SIG-M5 treated with dmso at 0.1 percent for 504 hours (cell line): ENCODE measurements around the gene PHF21A.

Source experiments
- DNase-seq: peaks from one replicate; lab custom pipeline; 2025; ENCODE audit not compliant: unreplicated experiment; lab: John Stamatoyannopoulos, UW

Gene PHF21A

DNA sequence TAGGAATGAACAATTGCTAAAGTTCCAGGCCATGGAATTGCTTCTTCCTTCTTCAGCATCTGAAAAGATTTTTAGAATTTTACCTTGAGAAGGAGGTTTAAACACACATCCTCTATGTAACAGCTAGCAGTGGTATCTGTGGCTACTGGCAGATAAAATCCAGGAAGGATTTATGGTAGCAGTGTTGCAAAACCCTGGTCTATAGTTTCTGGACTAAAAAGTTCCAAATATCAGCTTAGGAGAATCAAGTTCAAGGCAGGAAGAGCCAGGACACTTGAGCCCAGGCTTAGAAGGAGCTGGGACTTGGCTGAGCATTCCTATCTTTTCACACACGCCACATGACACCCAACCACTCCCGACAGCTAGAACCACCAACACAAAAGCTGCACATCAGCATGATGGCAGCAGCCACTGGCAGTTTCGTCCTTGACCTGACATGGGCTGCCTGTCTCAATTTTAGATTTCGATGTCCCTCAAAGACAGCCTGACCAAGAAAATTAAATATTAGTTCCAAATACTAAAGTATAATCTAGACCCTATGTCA lies 184.7 kb downstream of the PHF21A start:
- no peak for DNase-seq

DNA sequence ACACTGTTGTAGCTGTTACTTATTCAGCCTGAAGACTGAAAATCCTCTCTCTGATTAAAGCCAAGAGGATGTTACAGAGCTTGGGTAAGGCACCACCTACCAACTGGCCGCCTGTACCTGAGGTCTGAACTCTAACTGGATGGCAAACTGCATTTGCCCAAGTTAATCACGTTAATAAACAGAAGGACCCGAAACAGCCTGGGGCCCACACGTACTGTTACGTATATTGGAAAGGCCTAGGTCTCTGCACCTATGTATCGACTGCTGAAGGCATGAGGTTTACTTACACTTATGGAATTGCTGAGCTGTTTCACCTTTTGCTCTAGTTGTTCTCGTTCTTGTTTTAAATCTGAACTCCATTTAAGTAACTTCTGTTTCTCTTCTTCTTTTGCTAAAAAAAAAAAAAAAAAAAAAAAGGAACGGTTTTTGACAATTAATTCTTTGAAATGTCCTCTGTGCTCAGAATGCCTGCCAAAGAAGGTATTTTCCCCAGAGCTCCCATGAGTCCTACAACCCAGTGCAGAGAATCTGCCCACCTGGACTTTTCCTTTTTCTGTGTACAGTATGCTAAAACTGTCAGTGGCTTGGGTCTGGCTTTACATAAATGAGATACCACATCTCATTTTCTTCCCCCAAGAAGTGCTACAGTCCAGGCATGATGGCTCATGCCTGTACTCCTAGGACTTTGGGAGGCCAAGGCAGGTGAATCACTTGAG lies 185.7 kb downstream of the PHF21A start:
- DNase-seq, result no peak

DNA sequence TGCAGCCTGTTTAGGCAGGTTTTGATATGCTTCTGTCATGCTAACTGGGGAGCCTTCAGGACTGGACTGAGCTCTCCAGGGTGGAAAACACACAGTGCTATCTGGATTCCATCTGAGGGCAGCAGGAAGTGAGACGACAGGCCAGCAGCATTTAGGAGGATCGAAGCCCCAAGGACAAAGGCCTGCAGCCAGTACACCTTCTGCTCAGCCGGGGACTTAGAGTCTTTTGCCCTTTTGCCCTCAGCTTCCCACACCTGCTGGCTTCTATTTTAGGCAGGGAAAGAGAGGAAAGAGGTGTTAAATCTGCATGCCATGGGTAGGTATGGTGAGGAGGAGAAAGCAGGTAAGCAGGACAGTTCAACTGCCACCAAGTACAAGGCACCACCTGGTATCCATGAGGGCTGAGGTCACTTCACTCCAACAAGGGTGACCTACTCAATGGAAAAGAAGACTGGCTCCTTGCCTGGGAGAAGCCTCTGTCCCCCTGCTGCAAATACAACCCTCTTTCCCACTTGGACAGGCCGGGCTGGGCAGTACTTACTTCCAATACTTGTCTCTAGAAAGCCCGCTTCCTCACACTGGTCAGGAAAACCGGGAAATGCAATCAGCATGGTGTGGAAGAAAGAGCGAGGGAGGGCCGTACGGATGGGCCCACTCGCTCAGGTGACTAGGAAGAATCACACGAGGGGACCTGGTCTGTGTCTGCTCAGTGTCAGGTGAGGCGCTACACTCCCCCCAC lies 186.5 kb downstream of the PHF21A start:
- DNase-seq, result no peak

DNA sequence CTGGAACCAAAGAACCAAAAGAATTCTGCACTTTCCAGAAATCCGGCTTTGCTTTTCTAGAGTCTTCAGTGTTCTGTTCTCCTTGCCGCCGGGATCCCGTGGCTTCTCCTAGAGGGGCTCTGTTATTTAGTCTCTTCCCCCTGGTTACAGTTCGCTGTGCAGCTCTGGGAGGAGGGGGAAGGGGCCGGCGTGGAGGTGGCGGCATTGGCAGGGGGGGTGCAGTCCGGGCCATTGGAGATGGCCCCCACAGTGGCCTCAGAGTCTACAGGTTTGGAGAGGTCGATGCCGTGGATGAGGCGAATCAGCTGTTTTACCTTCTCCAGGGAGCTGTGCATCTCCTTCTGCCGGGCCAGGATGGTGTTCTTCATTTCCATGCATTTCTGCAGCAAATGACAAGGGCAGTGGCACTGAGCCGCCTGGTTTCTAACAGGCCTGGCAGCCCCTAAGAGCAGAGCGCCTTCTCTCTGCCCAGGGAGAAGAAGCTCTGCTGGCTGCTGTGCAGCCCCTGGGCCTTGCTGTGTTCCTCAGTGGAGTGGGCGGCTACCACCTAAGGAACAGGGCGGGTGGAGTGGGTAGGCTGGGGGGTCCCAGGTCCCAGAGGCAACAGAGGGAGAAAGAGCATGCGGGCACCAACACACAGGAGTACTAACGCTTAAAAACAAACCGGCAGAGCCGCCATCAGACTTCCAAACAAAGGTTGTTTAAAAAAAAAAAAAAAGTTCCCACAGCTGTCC lies 187.2 kb downstream of the PHF21A start:
- no peak for DNase-seq

DNA sequence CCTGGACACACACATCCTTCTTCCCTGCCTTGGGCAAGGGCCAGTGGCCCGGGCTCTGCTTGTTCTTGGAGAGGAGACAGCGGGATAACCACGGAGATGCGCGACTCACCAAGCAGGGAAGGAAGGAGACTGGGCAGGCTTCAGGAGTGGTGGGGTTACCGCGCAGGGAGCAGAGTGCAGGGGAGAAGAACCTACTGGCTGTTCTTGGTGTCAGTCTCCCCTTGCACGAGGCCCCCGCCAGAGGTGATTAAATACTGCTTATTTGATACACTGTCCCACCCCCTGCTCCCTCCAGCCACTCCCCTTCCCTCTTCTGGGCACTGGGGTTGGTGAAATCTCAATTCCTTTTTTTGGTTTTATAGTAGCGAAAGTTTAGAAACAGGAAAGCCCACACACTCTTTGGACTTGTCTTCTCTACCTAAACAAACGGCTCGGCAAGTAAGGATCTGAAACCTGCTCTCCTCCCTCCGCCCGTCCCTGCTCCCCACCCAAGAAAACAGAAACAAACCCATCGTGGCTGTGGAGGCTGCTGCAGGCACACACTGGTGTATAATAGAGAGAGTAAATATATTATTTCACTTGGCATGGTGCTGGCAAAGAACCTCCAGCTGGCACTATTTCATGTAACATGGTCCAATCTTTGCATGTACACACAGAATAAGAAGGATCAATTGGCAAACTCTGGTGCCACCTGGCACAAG lies 188.0 kb downstream of the PHF21A start:
- DNase-seq, result peak; percentile 78

DNA sequence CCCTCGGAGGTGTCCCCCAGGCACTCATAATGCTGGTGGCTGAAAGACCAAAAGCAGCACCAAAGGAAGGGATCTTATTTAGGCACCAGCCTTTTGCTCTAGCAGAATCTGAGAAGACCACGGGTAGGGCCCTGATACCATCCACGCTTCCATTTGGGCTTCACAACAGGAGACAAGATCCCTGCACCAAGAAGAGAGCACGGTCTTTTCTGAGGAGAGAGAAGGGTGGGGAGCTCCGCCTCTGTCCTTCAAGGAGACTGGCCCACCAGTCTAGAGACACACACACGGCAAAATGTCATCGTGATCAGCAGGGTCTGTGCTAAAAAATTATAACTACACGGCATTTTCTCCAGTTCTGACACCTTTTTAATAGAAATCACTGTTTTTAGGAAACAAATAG lies 189.0 kb downstream of the PHF21A start:
- no peak for DNase-seq

DNA sequence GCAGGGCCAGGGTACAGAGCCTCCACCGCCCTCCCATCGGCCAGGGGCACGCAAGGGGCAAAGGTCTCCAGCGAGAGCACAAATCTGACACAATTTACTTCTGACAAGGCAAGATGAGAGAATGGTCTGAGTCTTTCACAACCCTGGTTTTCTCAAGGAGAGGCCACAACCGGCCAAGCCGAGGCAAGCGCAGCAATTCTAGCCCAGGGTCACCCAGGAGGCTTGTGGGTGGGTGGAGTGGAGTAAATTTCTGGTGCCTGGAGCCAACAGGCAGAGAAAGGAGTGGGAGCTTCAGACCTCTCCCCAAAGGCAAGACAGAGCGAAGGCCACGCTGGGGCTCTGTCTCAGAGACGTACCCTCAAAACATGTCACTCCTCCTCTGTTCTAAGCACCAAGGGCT lies 189.5 kb downstream of the PHF21A start:
- DNase-seq, result no peak

DNA sequence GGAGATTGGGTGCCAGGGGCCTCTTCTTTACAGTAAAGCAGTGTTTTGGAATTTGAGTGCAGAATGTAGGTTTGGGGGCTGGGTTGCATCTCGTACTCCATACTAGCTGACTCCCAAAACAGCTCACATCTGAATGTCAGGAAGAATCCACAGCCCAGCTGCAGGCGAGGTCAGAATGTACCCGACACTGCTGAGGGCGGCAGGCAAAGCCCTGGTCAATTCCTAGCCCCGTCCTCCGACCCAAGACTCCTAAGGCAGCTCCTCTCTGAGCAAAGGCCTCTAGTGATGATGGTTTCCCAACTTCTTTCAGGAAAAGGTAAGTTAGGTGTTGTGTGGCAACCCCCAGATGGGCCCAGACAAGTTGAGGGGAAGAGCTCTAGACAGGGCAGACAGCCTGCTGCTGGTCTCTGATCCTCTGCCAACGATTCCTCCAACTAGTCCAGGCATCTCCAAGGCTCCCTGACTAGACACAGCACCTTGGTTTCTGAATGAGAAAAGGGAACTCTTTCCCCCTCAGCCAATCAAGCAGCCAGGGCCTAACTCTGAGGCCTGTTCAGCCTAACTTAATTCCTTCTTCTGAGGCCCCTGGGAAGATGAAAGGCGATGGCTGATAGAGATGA lies 190.2 kb downstream of the PHF21A start:
- DNase-seq, result no peak

DNA sequence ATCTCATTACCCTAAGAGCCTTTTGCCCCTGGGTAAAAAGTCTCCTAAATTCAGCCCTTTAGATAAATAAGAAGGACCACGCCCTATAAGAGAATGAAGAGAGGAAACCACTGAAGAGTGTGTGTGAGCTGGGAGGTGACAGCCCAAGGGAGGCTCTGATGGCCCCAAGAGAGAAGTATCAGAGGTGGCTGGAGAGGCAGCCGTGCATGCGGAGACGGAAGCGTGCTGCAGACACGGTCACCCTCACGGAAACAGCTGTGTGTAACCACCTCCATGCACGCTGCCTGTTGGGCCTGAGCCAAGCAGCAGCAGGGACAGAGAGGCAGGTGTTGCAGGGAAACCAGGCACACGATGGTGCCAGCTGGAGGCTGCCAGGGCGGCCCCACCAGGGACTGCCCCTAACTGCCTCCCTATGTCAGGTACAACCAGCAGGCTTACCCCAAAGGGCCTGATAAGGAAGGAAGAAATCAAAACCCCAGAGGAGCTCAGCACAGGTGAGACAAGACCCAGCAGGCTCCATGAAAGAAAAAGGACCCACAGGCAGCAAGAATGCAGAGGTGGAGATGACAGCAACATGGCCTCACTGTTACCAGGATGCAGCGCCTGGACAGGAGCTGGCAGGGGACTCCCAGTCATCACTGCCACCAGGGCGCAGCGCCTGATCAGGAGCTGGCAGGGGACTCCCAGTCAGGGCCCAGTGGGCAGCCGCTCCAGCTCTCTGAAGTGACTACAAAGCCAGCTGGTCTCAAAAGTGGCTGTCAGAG lies 191.0 kb downstream of the PHF21A start:
- no peak for DNase-seq

DNA sequence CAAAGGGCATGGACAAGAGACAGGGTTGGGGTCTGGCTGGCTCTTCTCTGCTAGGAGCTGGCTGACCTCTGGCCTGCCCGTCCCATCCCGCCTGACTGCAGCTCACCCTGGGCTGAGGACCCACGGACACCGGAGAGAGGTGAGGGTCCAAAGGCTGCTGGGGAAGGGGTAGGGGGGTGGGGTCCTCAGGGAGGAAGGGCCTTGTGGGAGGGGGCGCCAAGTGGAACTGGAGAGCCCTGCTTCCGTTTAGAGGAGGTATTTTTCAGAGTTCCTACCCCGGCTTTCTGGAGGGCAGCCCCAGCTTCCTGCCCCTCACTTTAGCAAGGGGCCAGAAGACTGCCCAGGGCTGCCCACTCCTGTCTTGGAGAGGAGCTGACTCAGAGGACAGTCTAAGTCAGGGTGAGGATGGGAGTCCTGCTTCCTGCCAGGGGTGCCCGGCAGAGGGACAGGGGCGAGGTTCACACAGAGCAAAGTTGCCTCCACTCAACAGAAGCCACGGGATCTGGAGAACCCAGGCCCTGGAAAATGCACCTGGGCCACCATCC lies 191.7 kb downstream of the PHF21A start:
- no peak for DNase-seq

DNA sequence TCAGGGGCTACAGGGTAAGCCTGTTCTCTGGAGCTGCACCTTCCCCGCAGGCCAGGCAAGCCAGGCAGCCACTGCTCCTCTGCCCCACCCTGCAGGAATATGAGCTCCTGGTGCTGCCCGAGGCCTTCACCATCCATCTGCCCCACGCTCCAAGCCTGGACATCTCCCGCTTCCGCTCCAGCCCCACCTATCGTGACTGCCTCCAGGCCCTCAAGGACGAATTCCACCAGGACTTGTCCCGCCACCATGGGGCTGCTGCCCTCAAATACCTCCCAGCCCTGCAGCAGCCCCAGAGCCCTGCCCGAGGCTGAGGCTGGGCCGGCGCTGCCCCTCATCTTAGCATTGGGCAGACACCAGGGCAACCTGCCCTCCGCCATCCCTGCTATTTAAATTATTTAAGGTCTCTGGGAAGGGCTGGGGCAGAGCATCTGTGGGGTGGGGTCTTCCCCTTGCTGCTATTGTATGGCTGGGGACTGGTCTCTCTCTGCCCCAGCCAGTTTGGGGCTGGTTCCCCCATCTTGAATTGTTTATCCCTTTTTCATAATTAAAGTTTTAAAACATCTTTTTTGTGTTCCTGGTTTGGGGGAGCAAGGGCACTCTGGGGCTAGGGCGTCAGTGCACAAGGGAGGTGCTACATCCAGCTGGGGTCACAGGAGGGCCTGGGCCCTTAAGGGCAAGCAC lies 192.6 kb downstream of the PHF21A start:
- no peak for DNase-seq

DNA sequence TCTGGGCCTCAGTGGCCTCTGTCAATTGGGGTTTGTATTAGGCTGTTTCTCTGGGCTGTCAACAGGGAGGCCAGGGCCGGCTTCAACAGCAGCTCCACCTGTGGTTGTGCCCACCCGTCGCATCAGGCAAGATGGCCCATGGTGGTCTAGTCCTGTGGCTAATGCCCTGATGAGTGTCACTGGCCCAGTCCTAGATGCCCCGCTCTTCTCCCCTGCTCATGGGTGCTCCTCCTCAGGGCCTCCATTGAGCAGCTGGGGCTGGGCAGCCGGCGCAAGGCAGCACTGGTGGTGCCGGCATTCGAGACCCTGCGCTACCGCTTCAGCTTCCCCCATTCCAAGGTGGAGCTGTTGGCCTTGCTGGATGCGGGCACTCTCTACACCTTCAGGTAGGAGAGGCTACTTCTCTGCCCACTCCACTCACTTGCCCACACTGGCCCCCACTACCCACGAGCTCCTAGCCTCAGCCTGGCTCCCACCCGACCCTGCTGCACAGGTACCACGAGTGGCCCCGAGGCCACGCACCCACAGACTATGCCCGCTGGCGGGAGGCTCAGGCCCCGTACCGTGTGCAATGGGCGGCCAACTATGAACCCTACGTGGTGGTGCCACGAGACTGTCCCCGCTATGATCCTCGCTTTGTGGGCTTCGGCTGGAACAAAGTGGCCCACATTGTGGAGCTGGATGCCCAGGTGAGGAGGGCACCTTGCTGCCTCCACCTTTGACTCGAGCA lies 193.4 kb downstream of the PHF21A start:
- DNase-seq, result no peak

DNA sequence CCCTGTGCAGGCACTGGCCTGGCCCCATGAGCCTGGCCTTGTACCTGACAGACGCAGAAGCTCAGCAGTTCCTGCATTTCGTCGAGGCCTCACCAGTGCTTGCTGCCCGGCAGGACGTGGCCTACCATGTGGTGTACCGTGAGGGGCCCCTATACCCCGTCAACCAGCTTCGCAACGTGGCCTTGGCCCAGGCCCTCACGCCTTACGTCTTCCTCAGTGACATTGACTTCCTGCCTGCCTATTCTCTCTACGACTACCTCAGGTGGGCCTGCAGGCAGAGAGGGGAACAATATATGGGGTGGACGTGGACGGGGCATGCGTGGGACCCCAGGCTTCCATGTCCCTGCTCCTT lies 193.9 kb downstream of the PHF21A start:
- no peak for DNase-seq

DNA sequence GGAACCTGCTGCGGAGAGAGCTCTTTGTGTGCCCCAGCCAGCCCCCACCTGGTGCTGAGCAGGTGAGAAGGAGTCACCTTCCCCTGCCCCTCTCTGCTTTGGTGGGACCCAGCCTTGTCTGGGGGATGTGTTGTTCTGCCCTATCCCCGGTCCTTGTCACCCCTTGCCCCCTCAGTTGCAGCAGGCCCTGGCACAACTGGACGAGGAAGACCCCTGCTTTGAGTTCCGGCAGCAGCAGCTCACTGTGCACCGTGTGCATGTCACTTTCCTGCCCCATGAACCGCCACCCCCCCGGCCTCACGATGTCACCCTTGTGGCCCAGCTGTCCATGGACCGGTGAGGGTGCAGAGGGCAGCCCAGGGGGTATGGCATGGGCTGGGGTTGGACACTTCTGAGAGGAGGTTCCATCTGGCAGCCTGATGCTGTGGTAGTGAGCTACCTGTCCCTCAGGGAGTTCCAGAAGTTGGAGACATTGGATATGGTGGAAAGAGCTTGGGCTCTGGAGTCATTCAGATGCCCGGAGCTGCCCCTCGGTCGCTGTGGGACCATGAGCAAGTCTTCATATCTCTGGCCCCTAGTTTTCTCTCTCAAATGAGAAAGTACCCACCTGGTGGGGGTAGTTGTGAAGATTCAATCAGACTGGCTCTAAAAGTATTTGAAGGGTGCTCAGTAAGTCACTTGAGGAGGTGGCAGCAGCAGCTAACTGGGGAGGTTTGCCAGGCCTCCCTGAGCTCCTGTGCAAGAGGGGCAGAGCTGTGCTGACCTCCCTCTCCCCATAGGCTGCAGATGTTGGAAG lies 194.5 kb downstream of the PHF21A start:
- DNase-seq, result no peak

DNA sequence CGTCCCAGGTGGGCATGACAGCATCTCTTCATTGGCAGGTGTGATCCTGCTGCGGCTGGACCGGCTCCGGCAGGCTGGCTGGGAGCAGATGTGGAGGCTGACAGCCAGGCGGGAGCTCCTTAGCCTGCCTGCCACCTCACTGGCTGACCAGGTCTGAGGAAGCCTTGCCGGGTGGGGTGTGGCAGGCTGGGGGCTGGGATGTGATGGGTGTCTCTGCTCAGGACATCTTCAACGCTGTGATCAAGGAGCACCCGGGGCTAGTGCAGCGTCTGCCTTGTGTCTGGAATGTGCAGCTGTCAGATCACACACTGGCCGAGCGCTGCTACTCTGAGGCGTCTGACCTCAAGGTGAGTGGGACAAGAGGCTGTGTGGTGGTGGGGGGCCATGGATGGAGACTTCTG lies 195.3 kb downstream of the PHF21A start:
- DNase-seq, result no peak

DNA sequence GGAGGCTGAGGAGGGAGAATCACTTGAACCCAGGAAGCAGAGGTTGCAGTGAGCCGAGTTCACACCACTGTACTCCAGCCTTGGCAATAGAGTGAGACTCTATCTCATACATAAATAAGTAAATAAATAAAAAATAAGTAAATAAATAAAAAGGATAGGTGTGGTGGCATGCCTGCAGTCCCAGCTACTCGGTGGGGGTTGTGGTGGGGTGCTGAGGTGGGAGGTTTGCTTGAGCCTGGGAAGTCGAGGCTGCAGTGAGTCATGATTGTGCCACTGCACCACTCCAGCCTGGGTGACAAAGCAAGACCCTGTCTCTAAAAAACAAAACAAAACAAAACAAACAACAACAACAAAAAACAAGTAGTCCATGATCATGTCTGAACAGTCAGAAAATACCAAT lies 195.7 kb downstream of the PHF21A start:
- no peak for DNase-seq

DNA sequence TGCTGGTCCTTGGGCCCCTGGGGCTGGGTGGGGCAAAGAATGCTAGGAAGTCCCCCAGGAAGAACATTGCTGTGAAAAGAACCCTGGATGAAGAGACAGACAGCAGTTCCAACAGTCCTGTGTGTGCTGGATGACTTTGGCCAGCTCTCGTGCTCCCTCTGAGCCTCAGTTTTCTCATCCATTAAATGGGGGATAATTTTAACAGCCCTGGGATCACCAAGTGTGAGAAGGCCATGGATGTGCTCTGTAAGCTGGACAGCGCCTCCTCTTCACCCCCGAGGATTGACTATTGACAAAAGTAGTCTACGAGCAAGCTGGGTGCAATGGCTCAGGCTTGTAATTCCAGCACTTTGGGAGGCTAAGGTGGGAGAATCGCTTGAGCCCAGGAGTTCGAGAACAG lies 196.3 kb downstream of the PHF21A start:
- no peak for DNase-seq
